ENCODE measurements around the gene GLI1. TPM values are rescaled to one million over a fixed set of nuclear protein-coding genes. Genes with fewer than 3 reads are reported as not detected.
"Not testable (repeated sequence)": the region's sequence is repeated elsewhere in the genome, so short reads cannot be mapped to it uniquely, and the experiment has no call there.

GLI1 gene
- total RNA-seq, 2 experiments from 2014 or later: 0.31 to 0.85 TPM

DNA sequence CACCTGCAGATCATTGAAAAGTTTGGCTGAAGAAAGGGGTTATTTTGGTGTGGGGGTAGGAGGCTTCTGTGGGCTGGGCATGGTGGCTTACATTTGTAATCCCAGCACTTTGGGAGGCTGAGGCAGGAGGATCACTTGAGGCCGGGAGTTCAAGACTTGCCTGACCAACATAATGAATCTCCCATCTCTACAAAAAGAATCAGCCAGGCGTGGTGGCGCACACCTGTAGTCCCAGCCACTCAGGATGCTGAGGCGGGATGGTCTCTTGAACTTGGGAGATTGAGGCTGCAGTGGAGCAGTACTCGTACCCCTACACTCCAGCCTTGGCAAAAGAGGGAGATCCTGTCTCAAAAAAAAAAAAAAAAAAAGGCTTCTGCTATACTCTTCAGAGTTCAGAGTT lies 53.7 kb downstream of the GLI1 start:
- no peak overlapping the region for H3K27ac ChIP-seq (ENCODE audit: low read depth in 1 of 2, low read length in 2 of 2)
- peak overlapping the region; percentile 53 for H3K27ac Mint-ChIP-seq
- H3K4me3 ChIP-seq (ENCODE audit: low read length): no peak overlapping the region
- no peaks in the 10 kb centered on the region for H3K9me3 Mint-ChIP-seq
- ChIA-PET CTCF (interaction anchor here (1.5 kb wide), 1 partner anchor 33 kb away, joined by 3 read pairs; the partner anchor contains the start of gene DCTN2), POLR2A (interaction anchor here (0.6 kb wide), 1 partner anchor 59 kb away, joined by 4 read pairs; no protein-coding TSS in a partner anchor)
- DNase-seq: no peak
- H3K4me3 Mint-ChIP-seq: no peak overlapping the region
- H3K27me3 Mint-ChIP-seq: no peaks in the 10 kb centered on the region
- H3K9me3 ChIP-seq (ENCODE audit: control insufficient read depth in 1 of 2, insufficient read depth in 1 of 2, low read length in 2 of 2): no peaks in the 10 kb centered on the region
- peaks cover 86% of the 10 kb centered on the region for H3K36me3 Mint-ChIP-seq (ENCODE audit: low read depth)
- intact Hi-C loops (cut with DNase I, micrococcal nuclease): no loop called here
- TF ChIP-seq, protein P1, sequence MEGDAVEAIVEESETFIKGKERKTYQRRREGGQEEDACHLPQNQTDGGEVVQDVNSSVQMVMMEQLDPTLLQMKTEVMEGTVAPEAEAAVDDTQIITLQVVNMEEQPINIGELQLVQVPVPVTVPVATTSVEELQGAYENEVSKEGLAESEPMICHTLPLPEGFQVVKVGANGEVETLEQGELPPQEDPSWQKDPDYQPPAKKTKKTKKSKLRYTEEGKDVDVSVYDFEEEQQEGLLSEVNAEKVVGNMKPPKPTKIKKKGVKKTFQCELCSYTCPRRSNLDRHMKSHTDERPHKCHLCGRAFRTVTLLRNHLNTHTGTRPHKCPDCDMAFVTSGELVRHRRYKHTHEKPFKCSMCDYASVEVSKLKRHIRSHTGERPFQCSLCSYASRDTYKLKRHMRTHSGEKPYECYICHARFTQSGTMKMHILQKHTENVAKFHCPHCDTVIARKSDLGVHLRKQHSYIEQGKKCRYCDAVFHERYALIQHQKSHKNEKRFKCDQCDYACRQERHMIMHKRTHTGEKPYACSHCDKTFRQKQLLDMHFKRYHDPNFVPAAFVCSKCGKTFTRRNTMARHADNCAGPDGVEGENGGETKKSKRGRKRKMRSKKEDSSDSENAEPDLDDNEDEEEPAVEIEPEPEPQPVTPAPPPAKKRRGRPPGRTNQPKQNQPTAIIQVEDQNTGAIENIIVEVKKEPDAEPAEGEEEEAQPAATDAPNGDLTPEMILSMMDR (IDR thresholded peaks at IDR 0.05): no peak
- no peaks in the 10 kb centered on the region for H3K27me3 ChIP-seq (ENCODE audit: control insufficient read depth in 1 of 2, insufficient read depth in 2 of 2, low read length in 2 of 2)
- no peak for ATAC-seq (ENCODE audit: poor library complexity)
- peaks cover 87% of the 10 kb centered on the region for H3K36me3 ChIP-seq (ENCODE audit: insufficient read depth, low read length)
- H3K4me1 Mint-ChIP-seq (ENCODE audit: low read depth): peaks cover 9% of the 10 kb centered on the region
- peaks cover 5% of the 10 kb centered on the region for H3K4me1 ChIP-seq (ENCODE audit: insufficient read depth, low read length)

DNA sequence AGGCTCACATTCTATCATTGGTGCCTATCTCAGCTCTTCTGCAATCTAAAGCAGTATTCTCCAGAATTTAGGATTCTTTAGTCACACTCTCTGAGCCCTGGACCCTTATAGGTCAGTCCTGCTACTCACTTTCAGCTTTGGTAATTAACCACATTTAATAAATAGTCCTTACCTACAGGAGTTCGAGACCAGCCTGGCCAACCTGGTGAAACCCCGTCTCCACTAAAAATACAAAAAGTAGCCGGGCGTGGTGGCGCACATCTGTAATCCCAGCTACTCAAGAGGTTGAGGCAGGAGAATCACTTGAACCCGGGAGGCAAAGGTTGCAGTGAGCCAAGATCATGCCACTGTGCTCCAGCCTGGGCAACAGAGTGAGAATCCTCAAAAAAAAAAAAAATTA lies 54.1 kb downstream of the GLI1 start:
- H3K27me3 Mint-ChIP-seq; H3K27ac Mint-ChIP-seq; DNase-seq; H3K27me3 ChIP-seq (ENCODE audit: control insufficient read depth in 1 of 2, insufficient read depth in 2 of 2, low read length in 2 of 2); H3K4me1 ChIP-seq (ENCODE audit: insufficient read depth, low read length); H3K9me3 Mint-ChIP-seq; intact Hi-C loops (cut with DNase I, micrococcal nuclease); ATAC-seq (ENCODE audit: poor library complexity); H3K27ac ChIP-seq (ENCODE audit: low read depth in 1 of 2, low read length in 2 of 2); H3K4me3 Mint-ChIP-seq; H3K4me3 ChIP-seq (ENCODE audit: low read length); H3K9me3 ChIP-seq (ENCODE audit: control insufficient read depth in 1 of 2, insufficient read depth in 1 of 2, low read length in 2 of 2): not testable (repeated sequence)
- ChIA-PET CTCF (interaction anchor here (0.6 to 1.0 kb wide), 2 partner anchors 51 to 54 kb away, joined by 3 read pairs; partner anchors contain the start of gene GLI1), POLR2A (interaction anchor here (0.6 kb wide), 1 partner anchor 58 kb away, joined by 4 read pairs; no protein-coding TSS in a partner anchor)
- peaks cover 88% of the 10 kb centered on the region for H3K36me3 ChIP-seq (ENCODE audit: insufficient read depth, low read length)
- H3K36me3 Mint-ChIP-seq (ENCODE audit: low read depth): peaks cover 88% of the 10 kb centered on the region
- peaks cover 14% of the 10 kb centered on the region for H3K4me1 Mint-ChIP-seq (ENCODE audit: low read depth)

DNA sequence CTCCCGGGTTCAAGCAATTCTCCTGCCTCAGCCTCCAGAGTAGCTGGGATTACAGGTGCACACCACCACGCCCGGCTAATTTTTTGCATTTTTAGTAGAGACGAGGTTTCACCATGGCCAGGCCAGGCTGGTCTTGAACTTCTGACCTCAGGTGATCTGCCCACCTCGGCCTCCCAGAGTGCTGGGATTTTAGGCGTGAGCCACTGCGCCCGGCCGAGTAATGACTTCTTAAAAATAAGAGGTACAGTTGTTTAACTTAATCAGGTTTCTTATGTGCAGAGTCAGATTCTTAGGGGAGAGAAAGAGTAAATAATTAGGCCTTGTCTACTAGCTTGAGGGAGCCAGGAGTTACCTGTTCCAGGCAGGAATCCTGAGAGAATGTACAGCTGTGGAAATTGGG lies 54.7 kb downstream of the GLI1 start:
- H3K27ac Mint-ChIP-seq; H3K9me3 ChIP-seq (ENCODE audit: control insufficient read depth in 1 of 2, insufficient read depth in 1 of 2, low read length in 2 of 2); H3K4me3 ChIP-seq (ENCODE audit: low read length); DNase-seq; H3K9me3 Mint-ChIP-seq; H3K4me3 Mint-ChIP-seq; POLR2A ChIA-PET; H3K27ac ChIP-seq (ENCODE audit: low read depth in 1 of 2, low read length in 2 of 2); ATAC-seq (ENCODE audit: poor library complexity); intact Hi-C loops (cut with DNase I, micrococcal nuclease); H3K27me3 Mint-ChIP-seq; H3K27me3 ChIP-seq (ENCODE audit: control insufficient read depth in 1 of 2, insufficient read depth in 2 of 2, low read length in 2 of 2): not testable (repeated sequence)
- CTCF ChIA-PET: interaction anchor here (0.6 to 1.0 kb wide), 2 partner anchors 52 to 55 kb away, joined by 3 read pairs; partner anchors contain the start of gene GLI1
- Mint-ChIP-seq H3K4me1 (ENCODE audit: low read depth) (peaks cover 19% of the 10 kb centered on the region), H3K36me3 (ENCODE audit: low read depth) (peaks cover 88% of the 10 kb centered on the region)
- Histone ChIP-seq H3K36me3 (ENCODE audit: insufficient read depth, low read length) (peaks cover 83% of the 10 kb centered on the region), H3K4me1 (ENCODE audit: insufficient read depth, low read length) (peaks cover 15% of the 10 kb centered on the region)

DNA sequence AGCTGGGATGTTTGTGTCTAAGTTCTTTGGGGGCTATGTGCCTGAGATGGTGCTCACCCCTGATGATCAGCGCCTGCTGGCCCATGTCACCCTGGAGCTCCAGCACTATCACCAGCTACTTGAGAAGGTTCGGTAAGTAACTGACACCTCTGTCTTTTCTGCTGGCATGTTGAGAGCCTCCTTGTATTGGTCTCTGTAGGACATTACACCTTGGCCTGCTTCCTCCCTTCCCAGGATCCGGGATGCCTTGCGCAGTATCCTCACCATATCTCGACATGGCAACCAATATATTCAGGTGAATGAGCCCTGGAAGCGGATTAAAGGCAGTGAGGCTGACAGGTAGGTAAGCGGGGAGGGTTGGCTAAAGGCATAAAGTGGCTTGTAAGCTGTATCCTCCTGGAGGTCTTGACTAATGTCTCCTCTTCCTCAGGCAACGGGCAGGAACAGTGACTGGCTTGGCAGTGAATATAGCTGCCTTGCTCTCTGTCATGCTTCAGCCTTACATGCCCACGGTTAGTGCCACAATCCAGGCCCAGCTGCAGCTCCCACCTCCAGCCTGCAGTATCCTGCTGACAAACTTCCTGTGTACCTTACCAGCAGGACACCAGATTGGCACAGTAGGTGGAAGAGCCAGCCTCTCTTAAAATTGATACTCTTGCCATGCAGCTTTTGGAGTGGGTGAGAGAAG lies 55.3 kb downstream of the GLI1 start:
- no peak overlapping the region for H3K27ac Mint-ChIP-seq
- H3K4me3 ChIP-seq (ENCODE audit: low read length): no peak overlapping the region

More for the DNA sequence above, 55.3 kb downstream of the GLI1 start:
- intact Hi-C loops (cut with DNase I, micrococcal nuclease): no loop called here
- Histone ChIP-seq H3K27ac (ENCODE audit: low read depth in 1 of 2, low read length in 2 of 2) (peak overlapping the region in 1 of 2 donors; percentile 9), H3K9me3 (ENCODE audit: control insufficient read depth in 1 of 2, insufficient read depth in 1 of 2, low read length in 2 of 2) (no peaks in the 10 kb centered on the region), H3K36me3 (ENCODE audit: insufficient read depth, low read length) (peaks cover 79% of the 10 kb centered on the region), H3K27me3 (ENCODE audit: control insufficient read depth in 1 of 2, insufficient read depth in 2 of 2, low read length in 2 of 2) (no peaks in the 10 kb centered on the region), H3K4me1 (ENCODE audit: insufficient read depth, low read length) (peaks cover 21% of the 10 kb centered on the region)
- TF ChIP-seq, protein P1 (IDR thresholded peaks at IDR 0.05): no peak
- Mint-ChIP-seq H3K36me3 (ENCODE audit: low read depth) (peaks cover 85% of the 10 kb centered on the region), H3K27me3 (no peaks in the 10 kb centered on the region), H3K4me1 (ENCODE audit: low read depth) (peaks cover 23% of the 10 kb centered on the region), H3K4me3 (no peak overlapping the region), H3K9me3 (no peaks in the 10 kb centered on the region)
- ChIA-PET POLR2A (no interaction called here), CTCF (interaction anchor here (0.6 to 1.0 kb wide), 3 partner anchors 32 to 104 kb away, joined by 3 read pairs; partner anchors contain the start of genes DCTN2 and GLI1)
- ATAC-seq (ENCODE audit: poor library complexity) (no peak), DNase-seq (no peak)

Data from CD4-positive, alpha-beta T cell (primary cell).